Stimulated activated CD8-positive, alpha-beta memory T cell treated with anti-CD3 and anti-CD28 coated beads, Interleukin-7, amount 100 ng/mL, for 4 hours (primary cell): ENCODE data around the gene KDM1A.
A peak's percentile ranks its signal among the peaks of the same experiment; 100 is the strongest.

ENCODE experiments used
- DNase-seq, 2 donors: peaks; one replicate each; pipeline ENCODE4 v3.0.0-alpha.2; 2020; ENCODE audit warnings: low read depth in 2 of 2

KDM1A gene

DNA sequence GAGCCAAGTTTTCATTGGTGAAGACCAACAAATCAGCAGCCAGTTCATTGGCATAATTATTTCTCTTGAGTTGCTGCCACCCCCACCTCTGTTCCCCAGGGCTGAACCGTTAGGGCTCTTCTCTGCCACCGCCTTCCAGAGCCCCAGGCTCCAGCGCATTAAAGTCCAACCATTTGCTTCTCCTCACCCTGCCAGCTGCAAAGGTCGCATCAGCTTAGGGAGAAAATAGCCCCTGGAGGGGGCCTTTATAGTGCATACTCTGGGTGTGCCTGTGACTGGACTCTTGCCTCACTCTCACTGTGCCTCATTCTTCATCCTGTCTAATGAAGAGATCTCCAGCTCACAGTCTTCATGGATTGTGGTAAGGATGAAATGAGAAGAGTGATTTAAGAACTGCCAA lies 50.4 kb downstream of the KDM1A start:
- no peak for DNase-seq

DNA sequence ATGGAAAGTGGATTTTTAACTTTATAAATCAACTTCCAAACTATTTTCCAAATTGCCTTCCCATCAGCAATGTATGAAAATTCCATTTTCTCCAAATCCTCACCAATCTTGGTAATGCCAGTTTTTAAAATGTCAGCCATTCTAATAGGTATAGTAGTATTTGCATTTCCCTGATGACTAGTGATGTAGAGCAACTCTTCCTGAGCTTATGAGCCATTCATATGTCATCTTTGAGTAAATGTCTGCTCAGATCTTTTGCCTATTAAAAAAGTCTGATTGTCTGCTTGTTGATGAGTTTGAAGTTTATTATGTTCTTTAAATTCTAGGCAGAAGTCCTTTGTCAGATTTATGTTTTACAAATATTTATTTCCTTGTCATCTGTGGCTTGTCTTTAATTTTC lies 54.7 kb downstream of the KDM1A start:
- no peak for DNase-seq

DNA sequence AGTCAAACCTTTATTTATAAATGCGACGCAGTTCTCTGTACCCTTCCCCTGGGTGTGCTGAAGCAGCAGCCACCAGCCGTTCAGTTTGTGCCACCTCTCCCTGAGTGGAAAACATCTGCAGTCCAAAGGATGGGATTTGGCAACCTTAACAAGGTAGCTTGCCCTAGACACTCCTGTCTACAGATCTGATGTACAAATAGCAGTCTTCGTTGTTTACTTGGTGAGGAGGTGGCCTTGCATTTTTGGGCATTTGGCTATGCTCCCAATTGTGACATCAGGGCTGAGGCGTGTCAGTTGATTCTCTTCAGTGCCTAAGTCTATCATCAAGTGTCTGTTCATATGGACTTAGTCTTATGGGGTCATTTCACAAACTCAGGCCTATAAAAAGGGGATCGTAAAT lies 59.8 kb downstream of the KDM1A start:
- DNase-seq, result no peak

GRCh38 chr1:23080885-23081284 lies 61.6 kb downstream of the KDM1A start:
- no peak for DNase-seq

GRCh38 chr1:23081376-23081775 lies 62.1 kb downstream of the KDM1A start:
- DNase-seq, result no peak

DNA sequence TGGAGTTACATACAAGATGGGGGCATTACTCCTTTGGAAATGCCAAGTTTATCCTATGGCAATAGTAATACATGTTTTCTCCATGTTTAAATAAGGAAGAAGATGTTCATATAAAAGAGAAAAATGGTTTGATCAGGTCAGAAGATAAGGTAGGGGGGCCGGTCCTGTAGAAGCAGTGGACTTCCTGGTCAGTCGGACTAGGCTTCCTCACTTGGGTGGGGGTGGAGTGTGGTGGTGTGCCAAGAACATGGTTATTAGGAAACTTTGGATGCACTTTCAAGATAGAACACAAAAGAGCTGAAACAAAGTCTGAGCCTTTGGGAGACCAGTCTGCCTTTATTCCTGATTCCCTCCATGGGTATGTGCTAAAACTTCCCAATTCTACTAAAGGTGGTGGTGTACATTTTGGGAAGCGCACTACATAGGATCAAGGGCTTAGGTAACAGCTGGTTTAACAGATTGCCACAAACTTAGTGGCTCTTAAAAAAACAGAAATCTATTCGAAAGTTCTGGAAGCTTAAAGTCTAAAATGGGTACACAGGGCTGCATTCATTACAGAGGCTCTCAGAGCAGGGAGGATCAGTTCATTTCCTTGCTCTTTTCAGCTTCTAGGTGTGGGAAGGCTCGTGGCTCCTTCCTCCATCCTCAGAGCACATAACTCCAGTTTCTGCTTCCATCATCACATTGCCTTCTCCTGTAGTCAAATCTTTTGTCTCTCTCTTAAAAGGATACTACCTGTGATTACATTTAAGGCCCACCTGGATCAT lies 64.6 kb downstream of the KDM1A start:
- no peak for DNase-seq

DNA sequence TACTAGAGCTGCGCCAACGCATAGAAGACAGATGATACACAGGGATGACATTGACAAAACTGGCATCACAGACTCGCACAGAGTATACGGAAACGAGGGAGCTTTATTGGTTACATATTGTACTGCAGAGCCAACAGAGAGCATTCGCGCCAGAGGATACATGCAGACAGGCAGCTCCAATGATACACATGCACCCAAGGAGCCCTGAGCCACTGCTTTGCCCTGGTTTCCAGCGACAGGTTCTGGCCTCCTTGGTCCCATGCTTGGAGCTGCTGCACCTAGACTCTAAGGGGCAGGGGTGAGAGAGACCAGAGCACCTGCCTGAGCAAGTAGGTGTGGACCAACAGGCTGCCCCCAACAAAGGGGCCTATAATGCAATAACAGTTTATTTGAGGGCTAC lies 65.6 kb downstream of the KDM1A start:
- DNase-seq, result no peak

GRCh38 chr1:23085696-23086095 lies 66.4 kb downstream of the KDM1A start:
- no peak for DNase-seq

DNA sequence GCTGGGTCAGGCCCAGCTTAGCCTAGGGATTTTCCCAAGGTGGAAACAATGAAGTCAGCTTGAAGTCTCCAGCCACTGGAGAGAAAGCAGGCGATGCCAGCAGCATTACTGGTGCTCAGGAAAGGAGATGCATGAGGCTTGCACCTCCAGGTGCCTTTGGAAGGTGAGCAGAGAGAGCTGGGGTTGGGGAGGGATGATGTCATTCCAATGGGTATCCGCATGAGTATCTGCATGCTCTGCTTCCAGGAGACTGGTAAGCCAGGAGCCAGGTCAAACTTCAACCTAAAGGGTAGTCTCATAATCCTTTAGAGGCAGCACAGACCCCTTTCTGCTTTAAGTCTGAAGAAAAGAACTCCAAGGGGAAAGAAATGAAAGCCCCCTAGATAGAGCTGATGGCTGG lies 68.8 kb downstream of the KDM1A start:
- DNase-seq, result no peak

- no peak for DNase-seq
These were observed 70.8 kb downstream of the KDM1A start for GRCh38 chr1:23090056-23090455.

DNA sequence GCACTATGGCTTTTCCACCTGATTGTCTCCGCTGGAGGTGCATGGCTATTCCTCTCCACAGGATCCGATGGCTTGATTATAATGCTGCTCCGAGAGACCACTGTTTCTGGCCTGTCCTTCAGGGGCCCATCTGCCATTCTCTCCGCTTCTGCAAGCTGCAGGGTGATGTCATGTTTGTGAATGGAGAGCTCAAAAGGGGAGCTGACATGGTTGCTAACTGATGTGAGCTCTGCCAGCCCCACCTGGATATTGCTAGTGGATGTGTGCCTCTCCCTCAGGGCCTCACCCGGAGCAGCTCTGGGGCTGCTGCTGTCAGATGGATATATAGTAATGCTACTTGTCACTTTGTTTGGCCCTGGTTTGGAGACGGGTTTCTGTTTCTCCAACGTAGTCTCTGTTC lies 72.3 kb downstream of the KDM1A start:
- no peak for DNase-seq

- no peak for DNase-seq
These were observed 73.2 kb downstream of the KDM1A start for GRCh38 chr1:23092447-23092846.

GRCh38 chr1:23097316-23097715 lies 78.0 kb downstream of the KDM1A start:
- DNase-seq, result no peak

GRCh38 chr1:23098463-23099170 lies 79.3 kb downstream of the KDM1A start:
- DNase-seq, result peak; percentile 29 to 56

DNA sequence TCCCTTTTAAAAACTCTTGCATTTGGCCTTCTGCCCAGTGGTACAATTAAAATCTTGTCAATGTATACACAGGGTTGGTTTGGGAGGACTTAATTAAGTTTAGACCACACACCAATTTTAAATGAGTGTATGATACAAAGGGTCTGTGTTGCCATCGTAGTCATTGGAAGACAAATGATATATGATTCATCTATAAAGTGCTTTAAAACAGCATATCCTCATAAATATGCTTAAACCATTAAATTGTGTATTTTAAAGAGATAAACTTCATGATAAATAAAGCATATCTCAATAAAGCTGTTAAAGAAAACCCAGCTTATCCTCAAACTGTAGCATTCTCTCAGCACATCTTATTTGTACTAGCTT lies 79.9 kb downstream of the KDM1A start:
- no peak for DNase-seq

DNA sequence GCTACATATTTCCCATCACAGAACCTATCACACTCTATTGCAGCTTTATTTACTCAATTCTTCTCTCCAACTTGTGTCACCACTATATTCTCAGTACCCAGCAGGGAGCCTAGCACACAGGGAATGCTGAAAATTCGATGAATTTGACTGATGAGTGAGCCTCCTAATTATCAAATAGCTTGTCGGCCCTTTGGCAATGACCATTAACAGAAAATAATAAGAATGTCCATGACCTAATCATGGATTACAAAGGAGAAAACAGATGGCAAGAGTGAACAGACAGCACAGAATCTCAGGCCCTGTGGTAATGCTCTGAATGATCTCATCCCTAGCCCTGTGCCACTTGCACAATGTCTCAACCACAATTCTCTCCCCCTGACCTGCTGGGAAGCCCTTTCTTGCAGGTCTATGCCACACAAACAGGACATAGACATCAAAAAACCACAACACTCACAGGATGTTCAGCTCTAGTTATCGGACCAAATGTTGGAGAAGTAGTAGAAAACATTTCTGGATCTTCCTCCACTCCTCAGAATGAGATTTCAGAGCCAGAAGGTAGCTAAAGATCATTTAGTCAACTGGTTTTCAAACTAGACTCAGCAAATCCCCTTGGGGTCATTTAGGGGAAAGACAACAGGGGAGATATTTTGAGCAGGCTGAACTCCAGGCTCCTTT lies 80.9 kb downstream of the KDM1A start:
- DNase-seq, result peak in 1 of 2 donors; percentile 31

DNA sequence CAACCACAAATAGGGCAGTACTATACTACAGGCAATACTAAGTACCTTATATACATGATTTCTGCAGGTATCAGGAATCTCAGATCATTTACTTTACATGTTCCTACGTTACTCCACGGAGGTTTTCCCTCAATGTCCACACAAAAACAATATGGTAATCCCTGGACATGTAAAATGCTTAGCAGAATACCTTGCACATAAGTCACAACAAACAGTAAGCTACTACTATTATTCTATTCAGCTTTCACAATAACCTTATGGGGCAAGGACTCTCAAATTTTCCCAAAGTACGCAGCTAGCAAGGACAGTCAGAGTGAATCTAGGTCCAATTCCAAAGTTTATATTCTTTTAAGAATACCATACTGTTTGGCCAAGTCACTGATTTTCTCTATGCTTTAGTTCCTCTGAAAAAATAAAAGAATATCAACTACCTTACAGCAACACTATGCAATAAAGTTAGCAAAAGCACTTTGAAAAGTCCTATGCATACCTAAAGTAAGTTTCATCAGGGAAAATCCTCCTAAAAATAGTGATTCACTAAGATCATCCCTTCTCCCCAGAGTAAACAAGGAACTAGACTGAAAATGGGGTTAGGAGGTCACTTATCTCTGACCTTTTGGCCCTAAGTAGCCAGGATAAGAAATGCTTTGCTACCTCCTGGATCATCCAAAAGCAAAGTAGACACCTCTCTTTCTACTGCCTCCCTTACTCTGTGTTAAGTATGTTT lies 82.0 kb downstream of the KDM1A start:
- no peak for DNase-seq

- no peak for DNase-seq
These were observed 82.6 kb downstream of the KDM1A start for GRCh38 chr1:23101887-23102286.

DNA sequence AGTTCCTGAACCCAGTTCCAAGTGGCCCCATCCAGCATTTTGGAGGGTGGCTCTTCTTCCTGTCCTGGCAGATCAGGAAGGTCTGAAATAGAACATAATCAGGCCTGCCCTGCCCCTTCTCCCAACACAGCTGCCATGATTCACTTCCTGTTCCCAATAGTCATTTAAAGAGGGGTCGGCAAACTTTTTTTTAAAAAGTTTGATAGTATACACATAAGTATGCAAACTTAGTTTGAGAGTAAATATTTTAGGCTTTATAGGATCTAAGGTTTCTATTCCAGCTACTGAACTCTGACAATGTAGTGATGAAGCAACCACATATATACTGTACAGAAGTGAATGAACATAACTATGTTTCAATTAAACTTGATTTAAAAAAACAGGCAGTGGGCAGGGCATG lies 83.0 kb downstream of the KDM1A start:
- no peak for DNase-seq

GRCh38 chr1:23103001-23103889 lies 84.0 kb downstream of the KDM1A start:
- DNase-seq, result no peak

GRCh38 chr1:23108918-23109533 lies 89.8 kb downstream of the KDM1A start:
- no peak for DNase-seq
